Nephron progenitor cell (in vitro differentiated cells): ENCODE results near the gene SLC18A3.

ENCODE experiments used
- DNase-seq: peaks from one replicate; pipeline ENCODE4 v3.0.0; 2021
- H3K27ac Mint-ChIP-seq: 2 replicates; pipeline ENCODE4 v1.8.0; 2021; ENCODE audit warnings: mild to moderate bottlenecking, moderate library complexity, mixed read lengths
- H3K27me3 Mint-ChIP-seq: 2 replicates; pipeline ENCODE4 v1.8.0; 2021; ENCODE audit warnings: mild to moderate bottlenecking, low read depth, mixed read lengths; ENCODE audit not compliant: poor library complexity
- H3K36me3 Mint-ChIP-seq: 2 replicates; pipeline ENCODE4 v1.8.0; 2021; ENCODE audit warnings: low read depth, mixed read lengths
- H3K4me1 Mint-ChIP-seq: 2 replicates; pipeline ENCODE4 v1.8.0; 2021; ENCODE audit warnings: mixed read lengths
- H3K4me3 Mint-ChIP-seq: 2 replicates; pipeline ENCODE4 v1.8.0; 2021; ENCODE audit warnings: mild to moderate bottlenecking, moderate library complexity, mixed read lengths
- H3K9me3 Mint-ChIP-seq: 2 replicates; pipeline ENCODE4 v1.8.0; 2021; ENCODE audit warnings: mild to moderate bottlenecking, moderate library complexity, mixed read lengths
- CTCF ChIP-seq: fragments of 200-600 bp; sonication (generic); IDR thresholded peaks from 2 replicates; pipeline ENCODE4 v1.5.0; 2021; ENCODE audit warnings: antibody characterized with exemption

Gene SLC18A3

DNA sequence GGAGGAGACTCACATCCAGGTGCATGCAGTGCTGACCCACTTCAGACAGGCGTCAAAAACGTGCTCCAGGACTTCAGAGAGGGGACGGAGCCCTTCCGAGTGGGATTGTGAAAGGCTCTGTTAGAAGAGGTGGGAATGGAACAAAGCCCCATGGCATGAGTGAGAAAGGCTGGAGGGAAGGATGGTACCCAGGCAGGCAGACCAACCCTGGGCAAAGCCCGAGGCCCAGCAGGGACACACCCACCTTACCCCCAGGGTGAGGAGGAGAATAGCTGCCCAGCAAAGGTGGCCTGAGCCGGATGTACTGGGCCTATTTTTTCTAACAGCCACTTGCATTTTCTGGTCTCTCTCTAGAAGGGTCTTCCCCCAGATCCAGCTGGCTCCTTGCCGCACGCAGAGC, 18.5 kb downstream of the SLC18A3 start:
- Mint-ChIP-seq H3K4me1 (no peaks in the 10 kb centered on the region), H3K27ac (peak overlapping the region; percentile 27), H3K27me3 (peaks cover 36% of the 10 kb centered on the region), H3K36me3 (no peaks in the 10 kb centered on the region), H3K9me3 (no peaks in the 10 kb centered on the region), H3K4me3 (no peak overlapping the region)
- TF ChIP-seq CTCF: no peak
- DNase-seq: no peak

GRCh38 chr10:49629431-49629881, 19.3 kb downstream of the SLC18A3 start:
- no peak for DNase-seq
- Mint-ChIP-seq H3K9me3 (no peaks in the 10 kb centered on the region), H3K27ac (no peak overlapping the region), H3K36me3 (no peaks in the 10 kb centered on the region), H3K4me1 (no peaks in the 10 kb centered on the region), H3K27me3 (peaks cover 33% of the 10 kb centered on the region), H3K4me3 (no peak overlapping the region)
- no peak for TF ChIP-seq CTCF

- Mint-ChIP-seq H3K27ac (no peak overlapping the region), H3K27me3 (peaks cover 41% of the 10 kb centered on the region), H3K4me3 (no peak overlapping the region), H3K9me3 (no peaks in the 10 kb centered on the region), H3K4me1 (no peaks in the 10 kb centered on the region), H3K36me3 (no peaks in the 10 kb centered on the region)
- no peak for DNase-seq
- no peak for TF ChIP-seq CTCF
Measured at GRCh38 chr10:49631975-49632374, 21.9 kb downstream of the SLC18A3 start.

- Mint-ChIP-seq H3K4me1 (no peaks in the 10 kb centered on the region), H3K36me3 (no peaks in the 10 kb centered on the region), H3K9me3 (no peaks in the 10 kb centered on the region)
Measured at GRCh38 chr10:49632406-49633317, 22.6 kb downstream of the SLC18A3 start.

GRCh38 chr10:49633327-49634068, 23.4 kb downstream of the SLC18A3 start:
- no peaks in the 10 kb centered on the region for H3K4me1 Mint-ChIP-seq
- no peak for TF ChIP-seq CTCF
- no peak for DNase-seq
- H3K4me3 Mint-ChIP-seq: no peak overlapping the region
- no peaks in the 10 kb centered on the region for H3K36me3 Mint-ChIP-seq
- H3K9me3 Mint-ChIP-seq: no peaks in the 10 kb centered on the region
- H3K27ac Mint-ChIP-seq: no peak overlapping the region
- H3K27me3 Mint-ChIP-seq: peaks cover 47% of the 10 kb centered on the region

More at GRCh38 chr10:49632406-49633317, 22.6 kb downstream of the SLC18A3 start:
- Mint-ChIP-seq H3K27me3 (peaks cover 44% of the 10 kb centered on the region), H3K4me3 (no peak overlapping the region), H3K27ac (no peak overlapping the region)
- no peak for TF ChIP-seq CTCF
- DNase-seq: no peak
